NOMO-1 (cell line): ENCODE measurements around the gene ENOX1.

Experiments used
- DNase-seq, 2 experiments: peaks; one replicate each; lab custom pipeline; 2025; ENCODE audit not compliant: unreplicated experiment in 2 of 2; lab: John Stamatoyannopoulos, UW

Gene ENOX1

DNA sequence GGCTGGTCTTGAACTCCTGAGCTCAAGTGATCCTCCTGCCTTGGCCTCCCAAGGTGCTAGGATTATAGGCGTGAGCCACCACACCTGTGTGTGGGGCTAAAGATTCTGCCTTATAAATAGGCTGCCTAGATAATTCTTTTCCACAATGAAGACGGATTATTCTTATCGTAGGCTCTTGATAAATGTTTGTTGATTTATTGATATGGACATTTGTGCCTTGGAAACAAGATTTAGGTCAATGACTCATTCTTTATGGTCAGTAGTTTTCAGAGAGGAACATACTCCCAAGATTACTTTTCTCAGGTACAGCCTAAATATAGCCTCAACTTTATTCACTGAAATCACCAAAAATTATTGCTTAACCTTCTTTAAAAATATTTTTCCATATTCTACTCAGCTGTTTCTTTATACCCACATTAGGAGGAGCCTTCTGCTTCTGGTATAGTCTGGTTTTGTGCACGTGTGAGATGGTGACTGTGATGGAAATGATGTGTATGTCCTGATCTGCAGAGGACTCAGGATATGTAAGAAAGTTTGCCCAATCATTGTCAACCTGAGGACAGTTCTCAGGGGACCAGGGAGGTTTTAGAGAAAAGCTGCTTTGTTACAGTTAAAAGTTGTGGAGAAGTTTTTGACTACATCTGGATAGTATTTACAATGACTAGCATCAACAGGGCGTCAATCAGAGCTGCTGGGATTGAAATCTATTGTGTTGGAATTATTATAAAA lies 554.5 kb downstream of the ENOX1 start:
- DNase-seq, result no peak

DNA sequence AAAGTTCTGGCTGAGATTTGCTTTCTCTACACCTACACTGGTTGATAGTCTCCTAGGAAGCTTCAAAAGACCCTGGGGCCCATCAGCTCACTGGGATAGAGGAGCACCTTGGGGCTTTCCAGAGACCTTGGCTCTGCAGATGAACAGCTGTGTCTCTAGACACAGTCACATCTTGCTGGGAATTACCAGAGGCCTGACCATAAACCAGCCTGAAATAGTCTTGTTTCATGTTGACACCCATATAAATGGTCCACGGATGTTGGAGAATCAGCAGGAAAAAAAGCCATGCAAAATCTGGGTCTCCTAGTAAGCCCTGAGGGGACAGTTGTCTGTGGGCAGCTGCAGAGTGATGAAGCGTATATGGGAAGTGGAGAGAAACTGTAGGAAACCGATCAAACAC lies 555.8 kb downstream of the ENOX1 start:
- DNase-seq, result no peak

DNA sequence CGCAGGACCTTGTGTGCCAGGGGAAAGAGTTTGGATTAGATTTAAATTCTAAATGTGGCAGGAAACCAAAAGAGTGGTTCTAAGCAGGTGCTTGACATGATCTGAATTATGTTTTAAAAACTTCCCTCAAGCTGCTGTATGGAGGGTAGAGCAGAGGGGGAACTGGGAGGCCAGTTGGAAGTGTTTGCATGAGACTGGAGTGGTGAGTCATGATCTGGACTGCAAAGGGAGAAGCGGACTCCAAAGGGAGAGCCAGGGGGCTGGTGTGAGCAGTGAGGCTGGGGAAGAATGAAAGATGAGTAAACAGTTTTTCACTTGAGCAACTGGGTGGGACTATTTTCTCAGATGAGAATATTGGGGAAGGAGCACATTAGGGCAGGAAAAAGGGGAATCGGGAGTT lies 557.3 kb downstream of the ENOX1 start:
- DNase-seq, result no peak

- no peak for DNase-seq
Observed at GRCh38 chr13:43227721-43228120, 559.1 kb downstream of the ENOX1 start.

DNA sequence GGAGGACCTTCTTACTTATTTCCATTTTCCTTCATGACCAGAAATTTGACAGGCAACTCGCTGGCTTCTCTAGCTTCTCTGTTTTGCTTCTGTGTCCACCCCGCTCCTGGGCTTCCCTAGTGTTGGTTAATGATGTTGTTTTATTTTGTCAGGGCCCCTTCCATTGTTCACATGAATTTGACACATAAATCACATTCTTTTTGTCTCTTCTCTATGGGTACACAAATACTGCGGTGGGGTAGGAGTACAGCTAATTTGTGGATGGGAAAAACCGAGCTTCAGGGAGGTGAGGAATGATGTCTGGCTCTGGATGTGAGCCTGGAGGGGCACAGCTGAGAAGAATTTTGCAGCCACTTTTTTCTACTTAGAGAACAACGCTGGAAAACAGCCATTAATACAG lies 563.6 kb downstream of the ENOX1 start:
- DNase-seq, result no peak

DNA sequence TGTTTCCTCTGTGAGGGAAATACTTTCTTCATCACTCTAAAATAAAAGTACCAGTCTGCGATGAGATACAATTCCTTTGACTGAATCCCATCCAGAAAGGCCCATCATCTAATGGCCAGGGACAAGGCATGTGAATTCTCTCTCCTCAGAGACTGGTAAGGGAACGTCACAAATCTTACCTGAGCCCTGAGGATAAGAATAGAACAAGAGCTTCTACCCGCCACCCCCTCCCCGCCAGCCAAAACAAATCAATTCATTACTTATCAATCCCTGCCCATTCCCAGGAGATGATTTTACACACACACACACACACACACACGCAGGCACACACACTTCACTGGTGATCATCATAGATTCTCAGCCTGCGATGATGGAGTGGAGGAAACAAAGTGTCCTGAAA lies 564.7 kb downstream of the ENOX1 start:
- no peak for DNase-seq

DNA sequence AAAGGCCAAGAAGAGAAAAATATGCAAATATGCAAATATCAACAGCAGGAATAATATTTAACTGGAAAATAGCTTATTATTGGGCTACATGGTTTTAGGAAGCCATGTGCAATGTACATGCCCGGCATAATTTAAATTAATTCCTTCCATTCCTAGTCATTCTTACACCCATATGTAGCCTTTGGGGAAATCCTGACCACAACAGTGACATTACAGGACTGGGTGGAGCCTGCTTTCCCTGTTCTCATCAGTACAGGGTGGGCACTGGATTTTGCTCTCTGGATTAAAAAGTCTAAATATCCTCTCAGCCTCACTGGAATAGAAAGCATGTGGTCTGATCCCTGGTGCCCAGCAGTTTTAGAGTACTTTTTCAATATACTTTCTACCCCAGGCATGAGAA lies 565.2 kb downstream of the ENOX1 start:
- DNase-seq, result no peak

GRCh38 chr13:43220873-43221595 lies 565.7 kb downstream of the ENOX1 start:
- DNase-seq, result no peak

- no peak for DNase-seq
Observed at GRCh38 chr13:43214124-43214523, 572.6 kb downstream of the ENOX1 start.

DNA sequence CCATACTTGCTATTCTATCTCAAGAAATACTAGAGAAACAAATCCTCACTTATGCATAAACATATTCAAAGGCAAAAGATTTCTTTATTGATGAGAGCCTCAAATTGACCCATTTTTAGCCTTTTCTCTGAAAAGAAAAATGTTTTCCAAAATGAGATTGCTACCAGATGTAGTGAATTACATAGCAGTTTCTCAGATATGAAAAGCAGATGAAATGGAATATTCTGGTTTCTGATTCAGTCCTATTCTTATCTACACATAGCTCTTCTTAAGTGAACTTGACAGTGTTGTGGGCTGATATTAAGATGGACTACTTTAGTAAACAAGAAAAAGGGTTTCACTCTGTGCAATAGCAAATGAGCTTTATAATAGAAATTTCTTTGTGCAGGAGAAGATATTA lies 579.9 kb downstream of the ENOX1 start:
- DNase-seq, result no peak

- DNase-seq, result no peak
Observed at GRCh38 chr13:43205416-43205815, 581.4 kb downstream of the ENOX1 start.

DNA sequence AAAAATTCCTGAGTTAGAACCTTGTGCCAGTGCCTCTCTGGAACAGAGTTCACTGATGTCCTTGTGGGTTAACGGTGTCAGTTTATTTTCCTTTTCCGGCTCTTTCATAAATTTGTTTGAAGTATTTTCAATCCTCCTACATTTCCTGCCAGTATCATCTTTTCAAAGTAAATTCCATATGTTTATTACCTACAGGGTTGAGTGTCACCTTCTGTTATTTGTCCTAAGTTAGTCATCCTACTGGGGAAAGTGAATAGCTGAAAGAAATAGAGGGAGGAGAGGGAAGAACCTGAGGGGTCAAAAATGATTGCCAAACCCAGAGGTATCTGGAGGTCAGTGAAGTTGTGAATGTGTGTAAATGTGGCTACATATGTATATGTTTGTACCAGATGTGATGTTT lies 582.2 kb downstream of the ENOX1 start:
- no peak for DNase-seq

GRCh38 chr13:43203781-43204180 lies 583.0 kb downstream of the ENOX1 start:
- DNase-seq, result no peak

DNA sequence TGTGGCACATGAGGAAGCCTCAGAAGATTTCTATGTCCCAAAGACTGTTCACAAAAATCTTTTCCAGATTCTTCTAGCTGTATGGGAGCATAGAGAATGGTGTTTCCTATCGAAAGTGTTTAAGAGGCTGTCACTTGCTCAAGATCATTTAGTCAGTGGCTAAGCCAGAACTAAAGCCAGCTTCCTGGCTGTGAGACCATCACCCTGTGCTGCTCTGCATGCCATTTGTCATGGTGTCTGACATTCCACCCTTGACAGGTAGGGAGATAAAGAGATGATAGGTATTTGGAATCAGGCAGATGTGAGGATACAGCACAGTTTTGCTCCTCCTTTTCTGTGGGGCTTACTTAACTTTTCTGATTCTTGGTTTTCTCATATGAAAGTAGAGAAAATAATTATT lies 586.0 kb downstream of the ENOX1 start:
- no peak for DNase-seq

- DNase-seq, result no peak
Observed at GRCh38 chr13:43200307-43200706, 586.5 kb downstream of the ENOX1 start.

- no peak for DNase-seq
Observed at GRCh38 chr13:43196750-43197370, 589.9 kb downstream of the ENOX1 start.

- DNase-seq, result no peak
Observed at GRCh38 chr13:43196086-43196621, 590.6 kb downstream of the ENOX1 start.

- no peak for DNase-seq
Observed at GRCh38 chr13:43195551-43195950, 591.2 kb downstream of the ENOX1 start.

DNA sequence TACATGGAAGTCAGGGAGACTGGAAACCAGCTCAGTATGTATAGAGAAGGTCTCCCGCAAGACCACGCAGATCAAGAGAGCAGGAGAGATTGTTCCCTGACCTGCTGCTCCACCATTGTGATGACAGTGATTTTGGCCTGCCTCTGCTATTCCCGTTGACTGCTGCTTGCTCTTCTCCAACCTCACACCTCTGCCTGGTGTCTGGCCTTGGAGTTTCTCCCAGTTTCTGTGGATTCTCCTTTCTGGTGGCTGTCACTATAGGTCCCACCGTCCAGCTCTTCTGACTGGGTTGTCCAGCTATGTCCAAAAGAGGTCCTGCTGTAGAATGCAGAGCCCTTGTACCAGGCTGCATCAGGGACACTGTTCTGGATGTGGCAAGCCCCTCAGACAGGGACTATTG lies 591.7 kb downstream of the ENOX1 start:
- no peak for DNase-seq

DNA sequence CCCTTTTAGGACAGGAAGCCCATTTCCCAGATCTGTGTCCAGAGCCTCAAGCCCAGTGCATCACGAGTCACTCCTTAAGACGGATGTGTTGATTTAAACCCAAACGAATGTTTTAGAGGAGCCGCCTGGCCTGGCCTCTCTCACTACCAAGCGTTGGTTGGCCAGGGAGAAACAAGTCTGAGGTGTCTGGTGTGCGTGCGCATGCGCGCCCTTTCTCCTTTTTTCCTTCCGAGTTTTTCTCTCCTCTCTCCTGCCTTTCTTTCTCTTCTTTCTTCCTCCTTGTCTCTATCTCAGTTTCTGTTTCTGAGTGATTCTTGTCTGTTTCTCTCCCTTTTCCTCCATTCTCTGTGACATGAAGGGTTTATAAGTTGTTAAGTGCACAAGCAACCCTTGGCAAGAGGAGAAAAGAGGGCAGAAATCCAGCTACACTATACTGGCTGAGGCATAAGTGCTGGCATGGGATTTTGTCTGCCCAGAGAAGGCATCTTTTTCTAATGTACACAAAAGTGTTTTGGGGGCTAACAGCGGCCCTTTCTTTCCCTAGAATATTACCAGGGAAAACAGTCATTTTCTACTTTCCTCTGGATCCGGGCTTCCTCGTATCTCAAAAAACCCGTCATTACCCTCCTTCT lies 592.9 kb downstream of the ENOX1 start:
- DNase-seq, result no peak

- no peak for DNase-seq
Observed at GRCh38 chr13:43191546-43191945, 595.2 kb downstream of the ENOX1 start.
